Astrocyte of the cerebellum (primary cell): ENCODE results near the gene JAG1.

Experiments used
- DNase-seq: peaks from one replicate; pipeline ENCODE4 v3.0.0-alpha.2; 2011; ENCODE audit warnings: low read depth
- H3K4me3 ChIP-seq: 2 replicates; pipeline ENCODE4 v1.5.1; 2011; ENCODE audit warnings: mild to moderate bottlenecking, low read depth, low read length, moderate library complexity
- in situ Hi-C: cut with HindIII; loops from 2 replicates; pipeline ENCODE4 v1.10.0; 2017; ENCODE audit warnings: low sequenced_read_pairs
- TF ChIP-seq, protein P1 (sequence below): IDR thresholded peaks from 2 replicates; pipeline ENCODE4 v1.5.1; 2012; ENCODE audit warnings: low read length, low read depth, moderate library complexity, mild to moderate bottlenecking; ENCODE audit errors: missing control alignments

The JAG1 gene

GRCh38 chr20:10637031-10637559 is 36.7 kb downstream of the JAG1 start:
- no peak for DNase-seq
- TF ChIP-seq, protein P1, sequence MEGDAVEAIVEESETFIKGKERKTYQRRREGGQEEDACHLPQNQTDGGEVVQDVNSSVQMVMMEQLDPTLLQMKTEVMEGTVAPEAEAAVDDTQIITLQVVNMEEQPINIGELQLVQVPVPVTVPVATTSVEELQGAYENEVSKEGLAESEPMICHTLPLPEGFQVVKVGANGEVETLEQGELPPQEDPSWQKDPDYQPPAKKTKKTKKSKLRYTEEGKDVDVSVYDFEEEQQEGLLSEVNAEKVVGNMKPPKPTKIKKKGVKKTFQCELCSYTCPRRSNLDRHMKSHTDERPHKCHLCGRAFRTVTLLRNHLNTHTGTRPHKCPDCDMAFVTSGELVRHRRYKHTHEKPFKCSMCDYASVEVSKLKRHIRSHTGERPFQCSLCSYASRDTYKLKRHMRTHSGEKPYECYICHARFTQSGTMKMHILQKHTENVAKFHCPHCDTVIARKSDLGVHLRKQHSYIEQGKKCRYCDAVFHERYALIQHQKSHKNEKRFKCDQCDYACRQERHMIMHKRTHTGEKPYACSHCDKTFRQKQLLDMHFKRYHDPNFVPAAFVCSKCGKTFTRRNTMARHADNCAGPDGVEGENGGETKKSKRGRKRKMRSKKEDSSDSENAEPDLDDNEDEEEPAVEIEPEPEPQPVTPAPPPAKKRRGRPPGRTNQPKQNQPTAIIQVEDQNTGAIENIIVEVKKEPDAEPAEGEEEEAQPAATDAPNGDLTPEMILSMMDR: no peak
- no peak overlapping the region for H3K4me3 ChIP-seq
- in situ Hi-C loops: no loop called here

- in situ Hi-C loops: no loop called here
- peak; percentile 76 for DNase-seq
- TF ChIP-seq, protein P1: no peak
- no peak overlapping the region for H3K4me3 ChIP-seq
Observed at GRCh38 chr20:10636326-10636818, 37.4 kb downstream of the JAG1 start.

DNA sequence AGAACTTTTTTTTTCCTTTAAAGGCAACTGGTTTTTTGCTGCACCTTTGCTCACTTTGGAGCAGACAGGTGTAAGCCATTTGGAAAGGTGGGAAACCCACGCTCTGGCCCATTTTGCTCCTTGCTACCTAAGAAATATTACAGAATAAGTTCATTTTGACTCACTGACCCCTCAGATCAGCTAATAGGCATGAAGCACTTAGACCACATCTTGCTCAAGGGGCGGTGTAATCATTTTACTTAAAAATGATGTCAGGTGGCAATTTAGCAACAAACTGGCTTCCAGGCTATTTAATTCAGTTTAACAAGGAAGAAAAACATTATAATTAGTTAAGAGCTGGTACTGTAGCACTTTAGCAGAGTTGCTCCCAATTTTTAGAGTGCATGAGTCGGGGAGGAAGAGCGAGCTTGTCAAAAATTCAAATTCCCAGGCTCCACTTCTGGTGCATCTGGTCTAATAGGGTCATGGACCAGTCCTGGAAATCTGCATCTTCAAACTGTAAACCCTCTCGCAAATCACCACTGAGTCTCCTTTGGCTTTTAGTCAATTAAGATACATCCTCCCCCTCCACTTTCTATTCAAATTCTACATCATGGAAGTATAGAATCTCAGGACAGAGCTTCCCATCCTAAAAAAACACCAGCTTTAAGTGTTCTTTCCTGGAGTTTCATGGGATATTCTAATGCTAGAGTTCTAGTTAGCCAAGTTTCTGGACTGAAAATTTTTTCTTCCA is 38.2 kb downstream of the JAG1 start:
- in situ Hi-C loops: no loop called here
- no peak overlapping the region for H3K4me3 ChIP-seq
- no peak for DNase-seq
- TF ChIP-seq, protein P1: no peak

DNA sequence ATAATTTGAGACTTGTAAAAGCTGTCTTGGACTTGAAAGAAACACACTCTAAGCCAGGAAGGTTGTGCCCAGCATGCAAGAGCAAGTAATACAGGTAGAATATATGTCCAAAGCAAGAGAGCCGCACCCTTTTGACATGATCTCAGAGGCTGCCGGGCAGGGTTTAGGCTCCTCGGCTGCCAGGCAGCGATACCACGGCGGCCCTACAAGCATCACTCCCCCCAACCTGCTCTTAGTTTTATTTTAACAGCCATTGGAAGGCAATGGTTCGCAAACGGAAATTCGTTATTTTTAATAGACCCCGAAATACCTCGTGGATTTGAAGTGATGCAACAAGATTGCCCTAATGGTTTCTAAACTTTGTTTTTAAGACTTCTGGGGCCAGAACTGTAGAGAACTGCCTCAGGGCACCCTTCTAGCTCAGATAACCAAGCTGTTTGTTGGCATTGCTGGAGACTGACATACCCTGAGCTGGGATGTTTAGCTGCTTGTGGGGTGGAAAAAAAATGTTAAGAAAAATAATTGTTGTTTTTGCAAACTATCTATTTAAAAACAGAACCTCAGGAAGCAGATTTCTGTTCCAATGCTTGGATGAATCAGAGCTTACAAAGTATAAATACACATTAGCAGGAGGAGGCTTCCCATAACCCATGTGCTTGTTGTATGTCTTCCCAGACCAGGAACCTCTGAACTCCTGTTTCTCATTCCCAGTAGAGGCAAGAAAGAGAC is 39.0 kb downstream of the JAG1 start:
- TF ChIP-seq, protein P1: no peak
- H3K4me3 ChIP-seq: no peak overlapping the region
- in situ Hi-C loops: no loop called here
- DNase-seq: peak; percentile 64

- in situ Hi-C loops: no loop called here
Observed at GRCh38 chr20:10634211-10634610, 39.6 kb downstream of the JAG1 start.

DNA sequence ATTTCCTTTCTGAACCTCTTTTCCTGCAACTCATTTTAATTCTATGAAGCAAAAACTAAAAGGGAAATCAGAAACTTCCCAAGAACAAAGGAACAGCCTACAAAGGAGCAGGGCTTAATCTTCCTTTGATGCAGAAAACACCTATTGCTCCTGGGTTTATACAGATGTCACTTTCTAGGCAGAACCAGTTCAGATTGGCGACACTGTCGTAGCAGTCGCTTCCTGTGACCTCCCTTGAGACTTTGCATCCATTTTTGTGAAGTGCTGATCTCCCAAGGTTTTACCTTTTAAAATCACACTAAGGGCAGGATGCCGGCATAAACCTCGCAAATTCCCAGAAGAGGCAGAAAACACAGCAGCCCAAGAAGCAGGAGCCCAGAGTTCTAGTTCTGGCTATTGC is 40.1 kb downstream of the JAG1 start:
- no peak for DNase-seq
- H3K4me3 ChIP-seq: no peak overlapping the region
- TF ChIP-seq, protein P1: no peak
- in situ Hi-C loops: no loop called here

More at GRCh38 chr20:10634211-10634610, 39.6 kb downstream of the JAG1 start:
- DNase-seq: no peak
- TF ChIP-seq, protein P1: no peak
- H3K4me3 ChIP-seq: no peak overlapping the region
